ENCODE data around the gene FSTL4. TPM values are rescaled to one million over a fixed set of nuclear protein-coding genes. Genes with fewer than 3 reads are reported as not detected.

The FSTL4 gene
- total RNA-seq, 1 donor from 2014 or later: not detected

- H3K4me1 Mint-ChIP-seq (ENCODE audit: low read depth): peaks cover 36% of the 10 kb centered on the region
- intact Hi-C loops (cut with micrococcal nuclease): no loop called here
- DNase-seq (ENCODE audit: low spot score): no peak
- no peak overlapping the region for H3K4me3 Mint-ChIP-seq
- no peaks in the 10 kb centered on the region for H3K27me3 Mint-ChIP-seq (ENCODE audit: insufficient read depth)
- H3K27ac Mint-ChIP-seq: peak overlapping the region; percentile 21
- H3K9me3 Mint-ChIP-seq: no peaks in the 10 kb centered on the region
- H3K36me3 Mint-ChIP-seq (ENCODE audit: low read depth): no peaks in the 10 kb centered on the region
Observed at GRCh38 chr5:133336121-133336968, 276.0 kb downstream of the FSTL4 start.

GRCh38 chr5:133334796-133335639 is 277.3 kb downstream of the FSTL4 start:
- no peaks in the 10 kb centered on the region for H3K9me3 Mint-ChIP-seq
- no peaks in the 10 kb centered on the region for H3K36me3 Mint-ChIP-seq (ENCODE audit: low read depth)
- H3K27ac Mint-ChIP-seq: no peak overlapping the region
- H3K27me3 Mint-ChIP-seq (ENCODE audit: insufficient read depth): no peaks in the 10 kb centered on the region
- peaks cover 39% of the 10 kb centered on the region for H3K4me1 Mint-ChIP-seq (ENCODE audit: low read depth)
- DNase-seq (ENCODE audit: low spot score): no peak
- H3K4me3 Mint-ChIP-seq: no peak overlapping the region
- intact Hi-C loops (cut with micrococcal nuclease): no loop called here

- no peak for DNase-seq (ENCODE audit: low spot score)
- peak overlapping the region; percentile 49 for H3K27ac Mint-ChIP-seq
- H3K4me1 Mint-ChIP-seq (ENCODE audit: low read depth): peaks cover 39% of the 10 kb centered on the region
- no peaks in the 10 kb centered on the region for H3K36me3 Mint-ChIP-seq (ENCODE audit: low read depth)
- peak overlapping the region; percentile 8 for H3K4me3 Mint-ChIP-seq
- no peaks in the 10 kb centered on the region for H3K9me3 Mint-ChIP-seq
- intact Hi-C loops (cut with micrococcal nuclease): no loop called here
- H3K27me3 Mint-ChIP-seq (ENCODE audit: insufficient read depth): no peaks in the 10 kb centered on the region
Observed at GRCh38 chr5:133333326-133334150, 278.8 kb downstream of the FSTL4 start.

GRCh38 chr5:133332439-133333024 is 279.8 kb downstream of the FSTL4 start:
- Mint-ChIP-seq H3K27me3 (ENCODE audit: insufficient read depth) (no peaks in the 10 kb centered on the region), H3K4me3 (no peak overlapping the region), H3K4me1 (ENCODE audit: low read depth) (peaks cover 39% of the 10 kb centered on the region), H3K27ac (peak overlapping the region; percentile 74), H3K9me3 (no peaks in the 10 kb centered on the region), H3K36me3 (ENCODE audit: low read depth) (no peaks in the 10 kb centered on the region)
- intact Hi-C loops (cut with micrococcal nuclease): loop anchor here (1.0 kb wide), 1 partner anchor 10 kb away; no protein-coding TSS in a partner anchor
- DNase-seq (ENCODE audit: low spot score): no peak

GRCh38 chr5:133331941-133332340 is 280.4 kb downstream of the FSTL4 start:
- DNase-seq (ENCODE audit: low spot score): no peak
- H3K27ac Mint-ChIP-seq: peak overlapping the region; percentile 74

DNA sequence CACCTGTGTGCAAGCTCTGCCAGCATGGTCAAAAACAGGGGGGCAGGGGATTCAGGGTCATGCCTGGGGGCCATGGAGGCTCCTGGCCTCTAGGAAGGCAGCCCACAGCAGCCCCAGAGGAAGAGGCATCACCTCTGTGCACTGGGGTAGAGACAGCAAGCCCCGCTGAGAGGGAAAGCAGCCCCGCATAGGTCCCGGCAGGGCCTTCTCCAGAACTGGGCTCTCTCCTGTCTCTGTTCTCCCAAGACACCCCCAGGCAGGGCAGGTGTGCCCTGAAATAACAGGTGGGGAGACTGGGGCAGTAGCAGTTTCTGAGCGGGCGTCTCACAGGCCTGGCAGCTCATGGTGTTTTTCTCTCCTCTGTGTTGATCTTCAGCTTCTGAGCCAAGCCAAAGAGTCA is 281.4 kb downstream of the FSTL4 start:
- intact Hi-C loops (cut with micrococcal nuclease): no loop called here
- Mint-ChIP-seq H3K4me3 (peak overlapping the region; percentile 36), H3K9me3 (no peaks in the 10 kb centered on the region), H3K4me1 (ENCODE audit: low read depth) (peaks cover 29% of the 10 kb centered on the region), H3K27ac (peak overlapping the region; percentile 30), H3K27me3 (ENCODE audit: insufficient read depth) (no peaks in the 10 kb centered on the region), H3K36me3 (ENCODE audit: low read depth) (no peaks in the 10 kb centered on the region)
- no peak for DNase-seq (ENCODE audit: low spot score)

More at GRCh38 chr5:133331941-133332340, 280.4 kb downstream of the FSTL4 start:
- Mint-ChIP-seq H3K4me3 (no peak overlapping the region), H3K27me3 (ENCODE audit: insufficient read depth) (no peaks in the 10 kb centered on the region), H3K36me3 (ENCODE audit: low read depth) (no peaks in the 10 kb centered on the region), H3K4me1 (ENCODE audit: low read depth) (peaks cover 38% of the 10 kb centered on the region), H3K9me3 (no peaks in the 10 kb centered on the region)
- intact Hi-C loops (cut with micrococcal nuclease): loop anchor here (1.0 kb wide), 1 partner anchor 10 kb away; no protein-coding TSS in a partner anchor

DNA sequence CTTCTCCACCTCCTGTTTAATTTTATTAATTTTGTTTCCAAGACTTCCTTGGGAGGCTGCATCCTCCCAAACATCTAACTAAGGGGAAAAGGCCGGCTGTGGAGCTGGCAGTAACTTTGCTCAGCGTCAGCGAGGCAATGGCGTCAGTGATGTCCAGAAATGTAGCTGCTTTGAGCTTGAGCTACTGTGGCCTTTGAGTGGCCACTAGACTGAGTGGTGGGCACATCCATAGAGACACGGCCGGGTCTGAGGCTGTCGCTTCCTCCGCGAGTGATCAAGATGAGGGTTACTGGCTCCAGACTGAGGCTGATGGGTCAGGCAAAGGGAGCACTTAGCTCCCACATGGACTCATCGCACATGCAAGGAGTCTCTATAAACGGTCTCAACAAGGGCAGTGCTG is 283.5 kb downstream of the FSTL4 start:
- Mint-ChIP-seq H3K27me3 (ENCODE audit: insufficient read depth) (no peaks in the 10 kb centered on the region), H3K4me1 (ENCODE audit: low read depth) (peaks cover 24% of the 10 kb centered on the region), H3K4me3 (no peak overlapping the region), H3K27ac (no peak overlapping the region), H3K36me3 (ENCODE audit: low read depth) (no peaks in the 10 kb centered on the region), H3K9me3 (no peaks in the 10 kb centered on the region)
- no peak for DNase-seq (ENCODE audit: low spot score)
- intact Hi-C loops (cut with micrococcal nuclease): no loop called here

DNA sequence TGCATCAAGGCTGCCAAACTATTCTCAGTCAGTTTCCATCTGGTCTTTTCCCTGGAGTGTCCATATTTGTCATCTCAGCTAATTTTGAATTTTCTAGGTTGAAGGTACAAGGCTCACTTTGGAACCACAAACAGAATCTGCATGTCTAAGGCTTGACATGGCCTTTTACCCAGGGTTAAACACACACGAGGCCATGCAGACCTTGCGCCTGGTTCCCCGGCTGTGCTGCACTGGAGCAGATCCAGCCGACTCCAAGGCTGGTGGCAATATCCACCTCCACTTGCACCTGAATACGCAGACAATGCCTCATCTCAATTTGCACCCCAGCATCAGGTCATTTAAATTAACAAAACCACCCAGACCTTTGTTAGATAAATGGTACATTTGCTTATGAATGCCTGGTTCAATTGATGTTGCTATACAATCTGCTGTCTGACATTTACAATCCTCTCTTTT is 284.4 kb downstream of the FSTL4 start:
- no peak for DNase-seq (ENCODE audit: low spot score)
- Mint-ChIP-seq H3K27me3 (ENCODE audit: insufficient read depth) (no peaks in the 10 kb centered on the region), H3K4me1 (ENCODE audit: low read depth) (peaks cover 17% of the 10 kb centered on the region), H3K4me3 (no peak overlapping the region), H3K9me3 (no peaks in the 10 kb centered on the region), H3K36me3 (ENCODE audit: low read depth) (no peaks in the 10 kb centered on the region), H3K27ac (no peak overlapping the region)
- intact Hi-C loops (cut with micrococcal nuclease): no loop called here

DNA sequence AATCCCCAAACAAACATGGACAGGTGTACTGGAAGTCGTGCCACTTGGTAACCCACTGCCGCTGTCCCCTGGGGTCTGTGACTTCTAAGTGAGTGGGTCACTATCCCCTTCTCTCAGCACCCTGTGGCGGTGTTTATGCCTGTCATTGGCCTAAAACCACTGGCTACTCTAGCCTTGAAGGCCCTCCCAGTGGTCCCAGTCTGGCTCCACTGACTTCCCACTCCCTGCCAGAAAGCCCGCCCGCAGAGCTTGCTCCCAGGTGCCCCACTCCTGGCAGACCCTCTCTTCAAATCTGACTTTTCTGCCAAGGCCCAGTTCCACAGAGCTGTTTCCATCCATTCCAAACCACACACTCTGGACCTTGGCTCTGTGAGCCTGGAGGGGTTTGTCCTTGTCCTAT is 286.0 kb downstream of the FSTL4 start:
- H3K4me3 Mint-ChIP-seq: no peak overlapping the region
- H3K36me3 Mint-ChIP-seq (ENCODE audit: low read depth): no peaks in the 10 kb centered on the region
- no peaks in the 10 kb centered on the region for H3K9me3 Mint-ChIP-seq
- H3K27me3 Mint-ChIP-seq (ENCODE audit: insufficient read depth): no peaks in the 10 kb centered on the region
- DNase-seq (ENCODE audit: low spot score): no peak
- peaks cover 15% of the 10 kb centered on the region for H3K4me1 Mint-ChIP-seq (ENCODE audit: low read depth)
- intact Hi-C loops (cut with micrococcal nuclease): no loop called here
- H3K27ac Mint-ChIP-seq: no peak overlapping the region

DNA sequence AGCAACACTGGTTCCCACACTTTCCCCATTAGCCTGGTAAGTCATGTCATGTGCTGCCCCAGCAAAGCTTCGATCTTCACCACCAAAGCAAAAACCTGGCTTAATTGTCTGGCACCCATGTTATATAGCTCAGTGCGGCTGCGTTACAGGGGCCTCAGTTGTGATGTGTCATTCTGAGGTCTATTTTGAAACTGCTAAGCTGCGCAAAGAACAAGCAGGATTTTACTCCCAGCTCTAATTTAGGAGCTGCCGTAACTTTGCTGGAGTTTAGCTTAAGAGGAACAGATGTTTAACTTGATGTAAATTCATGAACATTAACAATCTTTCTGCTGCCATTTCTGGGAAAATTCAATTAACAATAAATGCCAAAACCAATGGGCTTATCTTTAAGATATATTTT is 286.5 kb downstream of the FSTL4 start:
- Mint-ChIP-seq H3K9me3 (no peaks in the 10 kb centered on the region), H3K4me3 (no peak overlapping the region), H3K36me3 (ENCODE audit: low read depth) (no peaks in the 10 kb centered on the region), H3K27me3 (ENCODE audit: insufficient read depth) (no peaks in the 10 kb centered on the region), H3K4me1 (ENCODE audit: low read depth) (peaks cover 16% of the 10 kb centered on the region), H3K27ac (no peak overlapping the region)
- intact Hi-C loops (cut with micrococcal nuclease): no loop called here
- no peak for DNase-seq (ENCODE audit: low spot score)

DNA sequence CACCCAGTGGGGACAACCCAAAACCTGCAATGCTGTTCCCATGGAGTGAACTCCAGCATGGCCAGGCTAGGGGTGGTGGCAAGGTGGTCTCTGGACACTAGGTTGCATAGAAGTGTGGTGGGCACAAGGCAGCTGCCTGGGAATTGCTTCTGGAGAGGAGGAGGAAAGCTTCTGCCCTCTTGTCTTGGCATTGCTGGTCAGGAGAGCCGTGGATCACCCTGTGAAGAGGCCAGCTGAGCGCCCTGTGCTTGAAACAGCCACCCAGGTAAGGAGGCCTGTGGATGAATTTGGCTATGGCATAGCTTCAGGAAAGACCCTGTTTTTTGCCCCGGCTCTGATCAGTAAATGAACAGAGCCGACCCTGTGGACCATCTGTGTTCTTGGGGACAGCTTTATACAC is 287.4 kb downstream of the FSTL4 start:
- Mint-ChIP-seq H3K36me3 (ENCODE audit: low read depth) (no peaks in the 10 kb centered on the region), H3K27me3 (ENCODE audit: insufficient read depth) (peaks cover 2% of the 10 kb centered on the region), H3K9me3 (no peaks in the 10 kb centered on the region), H3K4me3 (no peak overlapping the region), H3K4me1 (ENCODE audit: low read depth) (peaks cover 21% of the 10 kb centered on the region), H3K27ac (no peak overlapping the region)
- no peak for DNase-seq (ENCODE audit: low spot score)
- intact Hi-C loops (cut with micrococcal nuclease): loop anchor here (5.0 kb wide), 1 partner anchor 72 kb away; no protein-coding TSS in a partner anchor

Measured in activated T-helper 1 cell treated with anti-CD3 and anti-CD28 coated beads, Interleukin-12 subunit alpha, Interleukin-12 subunit beta, Interleukin-2, Interleukin-4 antibody, amounts not matched to agents 30 ng/mL and 10 ng/mL and 1 ng/mL, durations not matched to agents 14 hours and 24 hours and 36 hours (primary cell).